ENCODE measurements around the gene MAB21L4.

Gene MAB21L4

DNA sequence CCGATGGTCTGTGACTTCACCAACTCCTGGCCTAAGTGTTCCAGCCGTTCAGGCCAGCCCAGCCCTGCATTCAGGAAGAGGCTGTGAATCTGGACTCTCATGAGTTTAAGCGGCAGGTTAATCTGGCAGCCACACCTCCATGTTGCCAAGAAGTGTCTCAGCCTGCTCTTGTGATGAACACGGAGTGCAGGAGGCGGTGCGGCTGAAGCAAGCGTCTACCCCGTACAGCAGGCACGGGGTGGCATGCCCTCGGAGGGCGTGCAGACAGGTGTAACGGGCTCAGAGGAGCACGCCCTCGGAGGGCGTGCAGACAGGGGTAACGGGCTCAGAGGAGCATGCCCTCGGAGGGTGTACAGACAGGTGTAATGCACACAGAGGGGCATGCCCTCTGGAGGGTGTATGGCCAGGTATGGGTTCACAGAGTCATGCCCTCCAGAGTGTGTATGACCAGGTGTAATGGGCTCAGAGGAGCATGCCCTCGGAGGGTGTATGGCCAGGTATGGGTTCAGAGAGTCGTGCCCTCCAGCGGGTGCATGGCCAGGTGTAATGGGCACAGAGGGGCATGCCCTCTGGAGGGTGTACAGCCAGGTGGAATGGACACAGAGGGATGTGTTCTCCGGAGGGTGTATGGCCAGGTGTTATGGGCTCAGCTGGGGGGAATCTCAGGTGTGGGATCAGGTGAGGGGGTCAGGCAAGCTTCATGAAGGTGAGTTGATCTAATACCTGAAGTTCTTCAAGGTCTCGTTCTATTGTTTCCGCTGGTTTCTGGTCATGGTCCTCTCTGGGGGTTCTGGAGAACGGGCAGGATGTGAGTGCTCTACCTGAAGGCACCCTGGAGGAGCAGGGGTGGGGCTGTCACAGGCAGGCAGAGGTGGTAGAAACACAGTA, 32.8 kb upstream of the MAB21L4 start:
- TF ChIP-seq, protein P1, sequence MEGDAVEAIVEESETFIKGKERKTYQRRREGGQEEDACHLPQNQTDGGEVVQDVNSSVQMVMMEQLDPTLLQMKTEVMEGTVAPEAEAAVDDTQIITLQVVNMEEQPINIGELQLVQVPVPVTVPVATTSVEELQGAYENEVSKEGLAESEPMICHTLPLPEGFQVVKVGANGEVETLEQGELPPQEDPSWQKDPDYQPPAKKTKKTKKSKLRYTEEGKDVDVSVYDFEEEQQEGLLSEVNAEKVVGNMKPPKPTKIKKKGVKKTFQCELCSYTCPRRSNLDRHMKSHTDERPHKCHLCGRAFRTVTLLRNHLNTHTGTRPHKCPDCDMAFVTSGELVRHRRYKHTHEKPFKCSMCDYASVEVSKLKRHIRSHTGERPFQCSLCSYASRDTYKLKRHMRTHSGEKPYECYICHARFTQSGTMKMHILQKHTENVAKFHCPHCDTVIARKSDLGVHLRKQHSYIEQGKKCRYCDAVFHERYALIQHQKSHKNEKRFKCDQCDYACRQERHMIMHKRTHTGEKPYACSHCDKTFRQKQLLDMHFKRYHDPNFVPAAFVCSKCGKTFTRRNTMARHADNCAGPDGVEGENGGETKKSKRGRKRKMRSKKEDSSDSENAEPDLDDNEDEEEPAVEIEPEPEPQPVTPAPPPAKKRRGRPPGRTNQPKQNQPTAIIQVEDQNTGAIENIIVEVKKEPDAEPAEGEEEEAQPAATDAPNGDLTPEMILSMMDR (conservative IDR thresholded peaks at IDR 0.05), result no peak
- TF ChIP-seq ZFX (IDR thresholded peaks at IDR 0.05), result no peak
- H3K27ac ChIP-seq, result no peak overlapping the region

DNA sequence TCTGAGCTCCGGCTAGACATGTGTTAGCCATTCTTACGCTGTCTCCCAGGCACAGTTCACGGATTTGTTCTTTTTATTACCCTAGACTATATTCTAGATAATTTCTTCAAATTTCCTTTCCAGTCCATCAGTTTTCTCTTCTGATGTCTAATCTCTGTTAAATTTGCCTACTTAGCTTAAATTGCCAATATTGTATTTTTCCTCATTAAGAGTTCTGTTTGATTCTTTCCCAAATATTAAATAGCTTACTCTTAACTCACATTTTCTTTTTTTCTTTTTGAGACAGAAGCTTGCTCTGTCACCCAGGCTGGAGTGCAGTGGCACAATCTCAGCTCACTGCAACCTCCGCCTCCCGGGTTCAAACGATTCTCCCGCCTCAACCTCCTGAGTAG, 31.4 kb upstream of the MAB21L4 start:
- no peak for TF ChIP-seq ZFX (IDR thresholded peaks at IDR 0.05)
- TF ChIP-seq, protein P1 (conservative IDR thresholded peaks at IDR 0.05), result no peak

DNA sequence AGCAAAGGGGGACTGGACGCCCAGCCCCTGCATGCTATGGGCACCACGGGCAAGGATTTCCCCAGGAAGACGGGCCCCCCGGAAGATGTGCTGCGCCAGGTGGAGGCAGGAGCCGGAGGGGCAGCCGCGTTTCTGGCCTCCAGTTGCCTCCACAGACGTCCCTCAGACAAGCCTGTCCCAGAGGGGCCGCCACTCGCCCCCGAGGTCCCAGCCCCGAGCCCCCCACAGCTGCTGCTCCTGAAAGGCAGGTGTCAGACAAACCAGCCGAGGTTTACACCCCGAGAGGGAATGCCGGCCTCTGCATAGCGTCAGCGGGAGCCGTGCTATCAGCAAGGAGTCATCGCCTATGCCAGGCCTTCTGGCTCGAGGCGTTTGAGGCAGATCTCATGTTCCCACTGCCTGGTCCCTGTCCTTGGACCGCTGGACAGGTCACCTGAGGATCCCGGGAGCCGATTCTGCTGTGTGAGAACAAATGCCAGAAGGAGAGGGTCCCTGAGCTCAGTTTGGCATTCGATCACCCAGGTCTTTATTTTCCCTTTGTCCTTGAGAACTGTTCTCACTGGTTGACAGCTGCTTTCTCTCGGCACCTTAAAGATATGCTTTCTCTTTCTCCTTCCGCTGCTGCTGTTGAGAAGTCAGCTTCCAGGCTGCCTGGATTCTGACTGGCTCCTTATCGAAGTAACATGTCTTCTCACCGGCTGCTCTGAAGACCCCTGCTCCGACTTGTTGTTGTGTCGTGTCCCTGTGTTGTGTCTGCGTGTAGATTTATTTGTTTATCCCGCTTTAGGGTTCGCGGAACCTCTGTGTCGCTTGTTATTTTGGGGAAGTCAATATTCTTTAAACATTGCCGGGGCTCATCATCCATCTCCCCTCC, 30.8 kb upstream of the MAB21L4 start:
- no peak for TF ChIP-seq ZFX (IDR thresholded peaks at IDR 0.05)
- TF ChIP-seq, protein P1 (conservative IDR thresholded peaks at IDR 0.05), result no peak

More for the DNA sequence above, 31.4 kb upstream of the MAB21L4 start:
- no peak overlapping the region for H3K27ac ChIP-seq

DNA sequence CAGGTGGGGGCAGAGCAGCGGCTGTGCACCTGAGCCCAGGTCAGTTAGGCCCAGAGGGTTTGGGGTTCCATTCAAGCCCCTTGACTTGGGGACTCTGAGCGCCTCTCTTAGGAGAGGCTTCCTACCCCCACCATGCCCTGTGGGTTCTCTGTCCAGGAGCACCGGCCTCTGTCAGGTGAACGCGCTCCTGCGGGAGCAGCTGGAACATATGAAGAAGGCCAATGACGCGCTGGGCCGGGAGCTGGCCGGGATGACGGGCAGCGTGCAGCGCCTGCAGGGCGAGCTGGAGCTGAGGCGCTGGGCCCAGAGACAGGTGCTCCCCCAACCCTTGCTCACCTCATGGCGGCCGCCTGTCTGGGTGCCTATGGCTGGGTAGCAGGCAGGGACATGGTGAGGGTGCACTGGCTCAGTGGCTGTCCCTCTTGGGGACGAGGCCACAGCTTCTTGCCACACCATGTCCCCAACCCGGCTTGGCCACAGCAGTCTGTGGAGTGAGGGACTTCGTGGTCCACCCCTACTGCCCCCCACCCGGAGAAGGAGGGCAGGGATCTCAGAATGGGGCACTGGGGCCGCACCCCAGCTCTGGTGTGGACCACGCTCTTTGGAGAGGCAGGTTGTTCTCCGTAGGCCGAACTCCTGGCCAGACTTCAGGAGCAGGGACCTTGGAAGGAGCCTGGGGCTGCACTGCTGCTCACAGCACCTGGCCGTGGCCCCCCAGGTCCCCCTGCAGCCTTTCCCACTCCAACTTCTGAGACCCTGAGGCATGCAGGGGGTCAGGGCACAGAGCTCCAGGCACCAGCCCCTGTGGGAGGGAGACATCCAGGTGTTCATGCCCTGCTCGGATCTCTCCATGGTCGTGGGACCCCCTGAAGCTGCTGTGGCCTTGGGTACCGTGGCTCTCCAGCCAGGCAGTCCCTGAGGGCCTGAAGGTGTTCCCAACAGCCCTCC, 29.9 kb upstream of the MAB21L4 start:
- TF ChIP-seq, protein P1 (conservative IDR thresholded peaks at IDR 0.05), result no peak
- TF ChIP-seq ZFX (IDR thresholded peaks at IDR 0.05), result no peak
- no peak overlapping the region for H3K27ac ChIP-seq

More for the DNA sequence above, 30.8 kb upstream of the MAB21L4 start:
- H3K27ac ChIP-seq, result no peak overlapping the region

DNA sequence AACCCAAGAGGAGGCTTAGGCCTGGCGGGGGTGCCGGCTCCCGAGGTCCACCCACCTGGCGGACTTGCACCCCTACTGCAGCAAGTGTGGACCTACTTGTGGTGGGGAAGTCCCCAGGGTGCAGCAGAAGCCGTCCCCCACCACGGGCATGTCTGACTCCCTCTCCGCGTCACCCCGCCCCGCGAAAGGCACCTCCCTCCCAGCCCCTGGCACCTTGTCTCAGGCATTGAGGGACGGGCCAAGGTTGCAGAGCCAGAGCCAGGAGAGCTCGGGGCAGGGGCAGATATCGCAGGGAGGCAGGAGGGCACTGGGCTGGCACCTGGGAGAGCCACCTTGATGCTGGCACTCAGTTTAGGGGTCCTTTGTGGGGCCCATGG, 29.2 kb upstream of the MAB21L4 start:
- TF ChIP-seq, protein P1 (conservative IDR thresholded peaks at IDR 0.05), result no peak
- TF ChIP-seq ZFX (IDR thresholded peaks at IDR 0.05), result no peak

DNA sequence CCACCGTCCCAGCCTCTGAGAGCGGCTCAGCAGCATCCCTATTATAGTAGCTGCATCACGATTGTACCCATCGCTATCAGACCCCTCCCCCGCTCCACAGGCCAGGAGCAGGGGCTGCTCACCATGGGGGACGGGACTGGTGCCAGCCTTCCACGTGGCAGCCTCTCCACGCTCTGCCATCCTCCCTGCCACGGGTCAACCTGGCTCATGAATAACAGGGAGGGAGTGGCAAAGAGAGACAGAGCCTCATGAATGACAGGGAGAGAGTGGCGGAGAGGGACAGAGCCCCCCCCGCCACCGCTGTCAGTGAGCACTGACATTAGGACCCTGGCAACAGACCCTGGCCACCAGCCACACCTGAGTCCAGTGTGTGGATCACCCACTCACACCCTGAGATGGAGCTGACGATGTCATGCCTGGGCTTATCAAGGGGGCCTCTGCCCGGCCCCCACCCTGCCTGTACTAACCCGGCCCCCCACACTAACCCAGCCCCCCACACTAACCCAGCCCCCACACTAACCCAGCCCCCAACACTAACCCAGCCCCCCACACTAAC, 27.1 kb upstream of the MAB21L4 start:
- no peak overlapping the region for H3K27ac ChIP-seq

More for the DNA sequence above, 29.2 kb upstream of the MAB21L4 start:
- H3K27ac ChIP-seq, result no peak overlapping the region

More for the DNA sequence above, 27.1 kb upstream of the MAB21L4 start:
- no peak for TF ChIP-seq ZFX (IDR thresholded peaks at IDR 0.05)
- TF ChIP-seq, protein P1 (conservative IDR thresholded peaks at IDR 0.05), result no peak

All from C4-2B (cell line).